K562 (cell line): ENCODE data around the gene PLA2G4A.

Experiments
- BHLHE40 ChIP-seq: IDR thresholded peaks from 2 replicates; pipeline ENCODE4 v1.6.1; 2011; ENCODE audit warnings: low read length, improper control_type of control experiment
- CTCF ChIP-seq, 3 experiments: IDR thresholded peaks in 2 of 3; conservative IDR thresholded peaks in 1 of 3; 2 replicates each; pipeline ENCODE4 v1.5.1; 2011 to 2012; ENCODE audit warnings: low read length in 3 of 3, mild to moderate bottlenecking in 3 of 3, control low read depth in 2 of 3, improper control_type of control experiment in 1 of 3, inconsistent platforms in 1 of 3, low read depth in 1 of 3, mixed read lengths in 1 of 3, moderate library complexity in 1 of 3; ENCODE audit not compliant: insufficient read depth in 2 of 3
- EP300 ChIP-seq: IDR thresholded peaks from 2 replicates; pipeline ENCODE4 v1.6.1; 2012; ENCODE audit warnings: low read length, improper control_type of control experiment
- EZH2 ChIP-seq: IDR thresholded peaks from 2 replicates; pipeline ENCODE4 v1.6.1; 2012; ENCODE audit warnings: low read depth, mild to moderate bottlenecking, inconsistent platforms, low read length, borderline replicate concordance
- MNT ChIP-seq, 2 experiments: fragments of 450-650 bp; conservative IDR thresholded peaks; 2 replicates each; pipeline ENCODE4 v1.6.1; 2017; ENCODE audit warnings: mild to moderate bottlenecking in 2 of 2, moderate library complexity in 2 of 2

GRCh38 chr1:187003353-187003752 is 174.6 kb downstream of the PLA2G4A start:
- TF ChIP-seq BHLHE40 (no peak), MNT (conservative IDR thresholded peaks at IDR 0.05) (no peak), CTCF (IDR thresholded peaks at IDR 0.05 in 2 of 3, conservative IDR thresholded peaks at IDR 0.05 in 1 of 3; ENCODE audit: insufficient read depth in 2 of 3, low read depth in 1 of 3, low read length in 3 of 3) (no peak), EZH2 (no peak), EP300 (no peak)
